GM12891 (cell line): Measurements from ENCODE around the gene TSPAN9.

ENCODE experiments used
- POLR2A ChIP-seq: IDR thresholded peaks from 2 replicates; pipeline ENCODE4 v1.6.1; 2011; ENCODE audit warnings: low read depth, low read length, control low read depth
- POLR2AphosphoS5 ChIP-seq: IDR thresholded peaks from 2 replicates; pipeline ENCODE4 v1.6.1; 2011; ENCODE audit warnings: low read depth, low read length, control low read depth
- SPI1 ChIP-seq: IDR thresholded peaks from 2 replicates; pipeline ENCODE4 v1.6.1; 2011; ENCODE audit warnings: low read depth, low read length, control low read depth
- TAF1 ChIP-seq: IDR thresholded peaks from 2 replicates; pipeline ENCODE4 v1.6.1; 2011; ENCODE audit warnings: low read depth, low read length, control low read depth

- TF ChIP-seq POLR2A (no peak), POLR2AphosphoS5 (no peak), SPI1 (no peak), TAF1 (no peak)
These were observed 231.4 kb downstream of the TSPAN9 start for GRCh38 chr12:3308609-3309008.
